CD14-positive monocyte (primary cell): ENCODE measurements around the gene CWC22. TPM values are rescaled to one million over a fixed set of nuclear protein-coding genes. Genes with fewer than 3 reads are reported as not detected.

ENCODE experiments used
- DNase-seq, 3 donors: peaks; one replicate each; pipeline ENCODE4 v3.0.0-alpha.2; 2011 to 2022
- H2AFZ ChIP-seq: 2 replicates; pipeline ENCODE4 v1.6.0; 2012; ENCODE audit warnings: mild to moderate bottlenecking, low read depth, low read length, inconsistent platforms; ENCODE audit not compliant: insufficient read depth, poor library complexity, severe bottlenecking
- H3K27ac ChIP-seq, 2 donors: 1 replicate in 1 of 2; 2 replicates in 1 of 2; pipeline ENCODE4 v1.5.1; 2012 to 2013; ENCODE audit warnings: low read length in 2 of 2, control low read depth in 1 of 2, inconsistent platforms in 1 of 2, low read depth in 1 of 2, mild to moderate bottlenecking in 1 of 2
- H3K27me3 ChIP-seq, 2 donors: one replicate each; pipeline versions ENCODE4 v1.6.0 to v1.6.1; 2011 to 2013; ENCODE audit warnings: low read length in 2 of 2; ENCODE audit not compliant: control insufficient read depth in 2 of 2, insufficient read depth in 2 of 2
- H3K36me3 ChIP-seq, 2 donors: replicated peaks in 1 of 2; 1 replicate in 1 of 2; 2 replicates in 1 of 2; pipeline versions ENCODE4 v1.5.1 to v1.6.1; 2012 to 2013; ENCODE audit warnings: low read length in 2 of 2, control low read depth in 1 of 2, inconsistent platforms in 1 of 2, mild to moderate bottlenecking in 1 of 2; ENCODE audit not compliant: insufficient read depth in 2 of 2, control insufficient read depth in 1 of 2
- H3K4me1 ChIP-seq, 2 donors: 1 replicate in 1 of 2; 2 replicates in 1 of 2; pipeline versions ENCODE4 v1.5.1 to v1.6.1; 2012 to 2013; ENCODE audit warnings: low read length in 2 of 2, control low read depth in 1 of 2, inconsistent platforms in 1 of 2, mild to moderate bottlenecking in 1 of 2, moderate library complexity in 1 of 2; ENCODE audit not compliant: insufficient read depth in 2 of 2, control insufficient read depth in 1 of 2
- H3K4me2 ChIP-seq: replicated peaks from 2 replicates; pipeline ENCODE3; 2012; ENCODE audit warnings: low read length, moderate library complexity, mild to moderate bottlenecking; ENCODE audit not compliant: poor library complexity, severe bottlenecking; ENCODE audit errors: extremely low read depth
- H3K4me3 ChIP-seq, 3 experiments: fragments of 200-600 bp in 1 of 3; sonication (generic) in 1 of 3; replicated peaks in 1 of 3; 1 replicate in 2 of 3; 2 replicates in 1 of 3; pipeline ENCODE4 v1.5.1; 2011 to 2013; ENCODE audit warnings: low read length in 3 of 3, mild to moderate bottlenecking in 3 of 3, control low read depth in 2 of 3, low read depth in 2 of 3, inconsistent platforms in 1 of 3, moderate library complexity in 1 of 3
- H3K79me2 ChIP-seq: 2 replicates; pipeline ENCODE4 v1.6.0; 2012; ENCODE audit warnings: mild to moderate bottlenecking, control low read depth, inconsistent platforms, low read length, moderate library complexity; ENCODE audit not compliant: insufficient read depth
- H3K9ac ChIP-seq: 2 replicates; pipeline ENCODE4 v1.6.0; 2017; ENCODE audit warnings: low read length, mild to moderate bottlenecking; ENCODE audit not compliant: insufficient read depth, poor library complexity, severe bottlenecking
- H3K9me3 ChIP-seq, 2 donors: replicated peaks in 1 of 2; 1 replicate in 1 of 2; 2 replicates in 1 of 2; pipeline versions ENCODE4 v1.5.1 to v1.6.1; 2012 to 2013; ENCODE audit warnings: low read length in 2 of 2, control low read depth in 1 of 2; ENCODE audit not compliant: control insufficient read depth in 1 of 2, insufficient read depth in 1 of 2
- H4K20me1 ChIP-seq: 2 replicates; pipeline ENCODE4 v1.6.0; 2012; ENCODE audit warnings: mild to moderate bottlenecking, low read length, control low read depth, moderate library complexity; ENCODE audit not compliant: insufficient read depth
- H3K27ac Mint-ChIP-seq, 7 donors: one replicate each; pipeline ENCODE4 v1.8.0; 2020; ENCODE audit warnings: mild to moderate bottlenecking in 7 of 7, mixed read lengths in 7 of 7, moderate library complexity in 6 of 7, inconsistent platforms in 2 of 7
- H3K27me3 Mint-ChIP-seq, 3 donors: one replicate each; pipeline ENCODE4 v1.8.0; 2021 to 2022; ENCODE audit warnings: low read depth in 3 of 3, mild to moderate bottlenecking in 3 of 3, mixed read lengths in 3 of 3, moderate library complexity in 3 of 3, inconsistent platforms in 1 of 3
- H3K36me3 Mint-ChIP-seq, 2 donors: one replicate each; pipeline ENCODE4 v1.8.0; 2020; ENCODE audit warnings: mixed read lengths in 2 of 2, inconsistent platforms in 1 of 2, mild to moderate bottlenecking in 1 of 2
- H3K4me1 Mint-ChIP-seq: one replicate; pipeline ENCODE4 v1.8.0; 2020; ENCODE audit warnings: mild to moderate bottlenecking, mixed read lengths
- H3K4me3 Mint-ChIP-seq, 2 donors: one replicate each; pipeline ENCODE4 v1.8.0; 2020; ENCODE audit warnings: mild to moderate bottlenecking in 2 of 2, mixed read lengths in 2 of 2, moderate library complexity in 1 of 2
- H3K9me3 Mint-ChIP-seq, 7 donors: one replicate each; pipeline ENCODE4 v1.8.0; 2020 to 2022; ENCODE audit warnings: mixed read lengths in 7 of 7, mild to moderate bottlenecking in 6 of 7, moderate library complexity in 6 of 7, inconsistent platforms in 2 of 7
- whole genome bisulfite sequencing: methylation state at CpG from one replicate; pipeline ENCODE4 v1.1.5; 2013; ENCODE audit warnings: missing lambda C conversion rate; ENCODE audit not compliant: insufficient coverage; 5-methylcytosine and 5-hydroxymethylcytosine counted together
- intact Hi-C, 2 donors: fragments of 100-400 bp; cut with micrococcal nuclease; formaldehyde crosslinking; loops; one replicate each; pipeline versions ENCODE4 v1.15.0 to v1.15.1; 2023
- polyA plus RNA-seq, 3 donors: library from polyadenylated mRNA; depleted of rRNA in 1 of 3; unstranded in 2 of 3; stranded (reverse) in 1 of 3; fragments of 300-500 nt in 2 of 3; fragments of >200 nt in 1 of 3; fragmentation: Illumina TruSeq in 2 of 3; gene quantifications; 1 replicate in 2 of 3; 2 replicates in 1 of 3; pipeline ENCODE4 v1.2.3, GENCODE V29; 2012 to 2021
- TF ChIP-seq, protein P1 (sequence below): fragments of 200-600 bp; IDR thresholded peaks from one replicate; pipeline ENCODE4 v1.8.0; 2022; ENCODE audit warnings: antibody characterized with exemption, mild to moderate bottlenecking

The CWC22 gene
- polyA plus RNA-seq, 3 donors = 4.4 to 14.9 (median 9.5) TPM

DNA sequence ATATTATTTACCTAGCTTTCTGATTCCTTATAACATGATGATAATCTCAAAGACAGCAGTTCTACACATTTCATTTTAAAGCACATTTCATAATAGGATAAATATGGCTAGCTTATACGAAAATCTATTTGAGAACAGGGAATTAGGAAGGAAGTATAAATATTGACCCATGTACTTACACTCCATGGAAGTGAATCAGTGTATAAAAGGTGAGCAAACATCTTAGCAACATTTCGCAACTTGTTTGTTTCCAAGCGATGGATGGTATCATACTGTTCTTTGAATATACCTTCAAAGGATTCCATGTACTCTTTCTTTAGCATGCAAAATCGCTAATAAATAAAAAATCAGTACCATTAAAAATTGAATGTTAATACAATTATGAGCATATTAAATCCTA lies 53.1 kb downstream of the CWC22 start:
- H4K20me1 ChIP-seq = no peaks in the 10 kb centered on the region
- H3K9me3 ChIP-seq = no peaks in the 10 kb centered on the region
- peaks cover 70 to 86% of the 10 kb centered on the region in 2 donors for H3K36me3 ChIP-seq
- H3K27me3 Mint-ChIP-seq = no peaks in the 10 kb centered on the region
- no CpG with 5 or more reads among the region's 4 CpGs for WGBS
- TF ChIP-seq, protein P1, sequence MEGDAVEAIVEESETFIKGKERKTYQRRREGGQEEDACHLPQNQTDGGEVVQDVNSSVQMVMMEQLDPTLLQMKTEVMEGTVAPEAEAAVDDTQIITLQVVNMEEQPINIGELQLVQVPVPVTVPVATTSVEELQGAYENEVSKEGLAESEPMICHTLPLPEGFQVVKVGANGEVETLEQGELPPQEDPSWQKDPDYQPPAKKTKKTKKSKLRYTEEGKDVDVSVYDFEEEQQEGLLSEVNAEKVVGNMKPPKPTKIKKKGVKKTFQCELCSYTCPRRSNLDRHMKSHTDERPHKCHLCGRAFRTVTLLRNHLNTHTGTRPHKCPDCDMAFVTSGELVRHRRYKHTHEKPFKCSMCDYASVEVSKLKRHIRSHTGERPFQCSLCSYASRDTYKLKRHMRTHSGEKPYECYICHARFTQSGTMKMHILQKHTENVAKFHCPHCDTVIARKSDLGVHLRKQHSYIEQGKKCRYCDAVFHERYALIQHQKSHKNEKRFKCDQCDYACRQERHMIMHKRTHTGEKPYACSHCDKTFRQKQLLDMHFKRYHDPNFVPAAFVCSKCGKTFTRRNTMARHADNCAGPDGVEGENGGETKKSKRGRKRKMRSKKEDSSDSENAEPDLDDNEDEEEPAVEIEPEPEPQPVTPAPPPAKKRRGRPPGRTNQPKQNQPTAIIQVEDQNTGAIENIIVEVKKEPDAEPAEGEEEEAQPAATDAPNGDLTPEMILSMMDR = no peak
- no peak overlapping the region for H3K27ac ChIP-seq
- no peaks in the 10 kb centered on the region for H3K27me3 ChIP-seq
- H2AFZ ChIP-seq = no peak overlapping the region
- H3K4me2 ChIP-seq = no peak overlapping the region
- peaks cover 61 to 65% of the 10 kb centered on the region in 2 donors for H3K36me3 Mint-ChIP-seq
- H3K4me3 Mint-ChIP-seq = no peak overlapping the region
- no peaks in the 10 kb centered on the region for H3K4me1 ChIP-seq
- peaks cover 3% of the 10 kb centered on the region for H3K4me1 Mint-ChIP-seq
- no peaks in the 10 kb centered on the region for H3K79me2 ChIP-seq
- H3K9ac ChIP-seq = no peak overlapping the region
- H3K4me3 ChIP-seq = no peak overlapping the region
- H3K9me3 Mint-ChIP-seq = no peaks in the 10 kb centered on the region
- H3K27ac Mint-ChIP-seq = no peak overlapping the region
- DNase-seq = no peak
- intact Hi-C loops = no loop called here

DNA sequence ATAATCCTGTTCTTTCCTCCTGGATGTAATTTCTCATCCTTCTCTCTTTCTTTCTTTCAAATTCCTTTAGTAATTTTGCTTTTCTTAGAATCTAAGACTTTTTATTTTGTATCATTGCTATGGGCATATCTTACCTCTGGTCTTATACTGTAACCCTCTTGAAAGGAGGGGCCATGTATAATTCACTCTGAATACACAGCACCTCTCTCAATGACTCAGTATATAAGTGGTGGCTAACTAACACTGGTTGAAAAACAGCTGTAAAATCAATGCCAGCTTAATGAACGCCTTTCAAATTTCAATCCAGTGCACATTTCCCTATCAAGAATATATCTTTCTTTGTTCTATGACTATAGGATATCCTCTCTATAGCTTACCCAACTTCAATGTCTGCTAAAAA lies 53.7 kb downstream of the CWC22 start:
- no peak overlapping the region for H3K27ac ChIP-seq
- peaks cover 68 to 86% of the 10 kb centered on the region in 2 donors for H3K36me3 ChIP-seq
- intact Hi-C loops = no loop called here
- H3K4me1 ChIP-seq = no peaks in the 10 kb centered on the region
- H2AFZ ChIP-seq = no peak overlapping the region
- Mint-ChIP-seq H3K4me3 (no peak overlapping the region), H3K9me3 (no peaks in the 10 kb centered on the region), H3K27me3 (no peaks in the 10 kb centered on the region), H3K36me3 (peaks cover 66 to 70% of the 10 kb centered on the region in 2 donors), H3K4me1 (peaks cover 5% of the 10 kb centered on the region), H3K27ac (no peak overlapping the region)
- no peaks in the 10 kb centered on the region for H3K27me3 ChIP-seq
- no peak overlapping the region for H3K4me2 ChIP-seq
- no peak for DNase-seq
- no peak overlapping the region for H3K9ac ChIP-seq
- TF ChIP-seq, protein P1 = no peak
- H3K79me2 ChIP-seq = no peaks in the 10 kb centered on the region
- WGBS = no CpG with 5 or more reads among the region's 1 CpG
- no peaks in the 10 kb centered on the region for H3K9me3 ChIP-seq
- no peaks in the 10 kb centered on the region for H4K20me1 ChIP-seq
- H3K4me3 ChIP-seq = no peak overlapping the region
